Measurements from ENCODE around the gene GUCA2B. TPM values are rescaled to one million over a fixed set of nuclear protein-coding genes. Genes with fewer than 3 reads are reported as not detected.

Gene GUCA2B
- total and polyA plus RNA-seq, 2 of the 4 experiments (the other 2 are of a cell fraction) = not detected

DNA sequence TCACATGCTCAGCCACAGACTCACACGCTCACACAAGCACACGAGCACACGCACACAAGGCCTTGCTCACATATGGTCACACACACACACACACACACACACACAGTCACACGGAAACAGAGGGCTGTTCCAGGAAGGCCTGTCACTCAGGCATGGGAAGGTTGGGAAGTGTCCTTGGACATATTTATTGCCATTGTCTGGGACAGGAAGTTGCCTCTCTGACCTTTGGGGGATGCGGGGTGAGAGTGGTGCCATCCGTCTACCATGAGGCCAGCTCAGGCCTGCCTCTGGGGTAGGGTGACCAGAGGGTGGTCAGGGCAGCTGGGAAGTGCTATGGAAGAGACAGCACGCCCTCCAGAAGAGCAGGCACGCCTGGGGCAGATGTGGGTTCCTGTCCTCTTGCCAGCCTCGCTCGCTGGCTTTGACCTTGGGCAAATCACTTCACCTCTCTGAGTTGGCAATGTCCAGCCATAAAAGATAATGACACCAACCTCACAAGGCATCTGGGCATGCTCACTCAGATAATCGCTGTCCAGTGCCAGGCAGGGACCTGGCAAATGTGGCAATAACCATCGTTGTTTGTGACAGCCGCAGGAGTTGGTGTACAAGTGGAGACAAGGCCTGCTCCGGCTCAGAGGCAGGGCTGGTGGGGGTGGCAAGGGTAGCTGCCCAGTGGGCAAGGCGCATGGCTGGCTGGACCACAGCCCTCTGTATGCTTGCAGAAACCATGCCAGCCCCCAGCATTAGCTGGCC, 19.3 kb downstream of the GUCA2B start:
- 0 out of 2 replicates have a peak, but pooled peaks cover 2% of the 10 kb centered on the region for H3K9me1 ChIP-seq (ENCODE audit: insufficient read depth, low read length)
- no peak overlapping the region for H2AK9ac ChIP-seq (replicated peaks; ENCODE audit: low read depth, low read length, poor library complexity)
- no peaks in the 10 kb centered on the region for H3K9me3 ChIP-seq (ENCODE audit: control insufficient read depth, insufficient read depth, low read length)
- H3K14ac ChIP-seq (replicated peaks; ENCODE audit: low read depth, low read length) = no peak overlapping the region
- peaks cover 8% of the 10 kb centered on the region; the same call in 1 of the 2 replicates for H4K20me1 ChIP-seq (ENCODE audit: insufficient read depth, low read length)
- no peak overlapping the region for H2BK15ac ChIP-seq (ENCODE audit: low read depth, low read length)
- H3K27me3 ChIP-seq (ENCODE audit: control insufficient read depth, insufficient read depth, low read length) = no peaks in the 10 kb centered on the region
- no peak for TF ChIP-seq RAD21 (IDR thresholded peaks at IDR 0.05; ENCODE audit: low read length)
- TF ChIP-seq CHD1 (IDR thresholded peaks at IDR 0.05; ENCODE audit: low read depth, low read length) = no peak
- TF ChIP-seq RCOR1 (IDR thresholded peaks at IDR 0.05; ENCODE audit: insufficient replicate concordance, low read length) = no peak
- H2BK5ac ChIP-seq (ENCODE audit: low read depth, low read length, poor library complexity, severe bottlenecking) = no peak overlapping the region
- no peak overlapping the region for H4K8ac ChIP-seq (ENCODE audit: low read depth in 2 of 2, low read length in 2 of 2)
- ATAC-seq (ENCODE audit: low read depth) = 0 out of 2 replicates have a peak, but pooled peaks have one; percentile 3
- H3K36me3 ChIP-seq (ENCODE audit: control insufficient read depth, insufficient read depth, low read length) = peaks cover 1% of the 10 kb centered on the region; the same call in 1 of the 2 replicates
- H3K79me1 ChIP-seq (ENCODE audit: low read depth in 1 of 2, low read length in 2 of 2) = no peaks in the 10 kb centered on the region
- H3K9ac ChIP-seq (ENCODE audit: low read depth, low read length) = no peak overlapping the region
- POLR2A ChIA-PET (ENCODE audit: unreplicated experiment) = no interaction called here
- no peak overlapping the region for H3K4me2 ChIP-seq (ENCODE audit: low read depth, low read length)
- H3K18ac ChIP-seq (ENCODE audit: low read depth, low read length) = no peak overlapping the region
- no peak overlapping the region for H3K4me3 ChIP-seq (ENCODE audit: insufficient read depth, low read depth, low read length)
- no peak overlapping the region for H4K91ac ChIP-seq (ENCODE audit: insufficient read depth, low read depth, low read length)
- no peak for DNase-seq
- no peak overlapping the region for H2AK5ac ChIP-seq (ENCODE audit: low read depth, low read length)
- CTCF ChIA-PET = interaction anchor here (0.8 to 2.4 kb wide), 7 partner anchors 10 to 361 kb away, joined by 3 to 8 read pairs (median 3); no protein-coding TSS in a partner anchor
- H3K4me1 ChIP-seq (ENCODE audit: control insufficient read depth, insufficient read depth, low read length) = peaks cover 5% of the 10 kb centered on the region
- no peak overlapping the region for H2BK20ac ChIP-seq (ENCODE audit: low read depth, low read length)
- no peak overlapping the region for H3K23ac ChIP-seq (ENCODE audit: low read depth, low read length)
- no peak overlapping the region for H3K56ac ChIP-seq (ENCODE audit: extremely low read depth, insufficient read depth, low read length)
- H2BK120ac ChIP-seq (ENCODE audit: low read depth, low read length) = no peak overlapping the region
- H4K5ac ChIP-seq (ENCODE audit: low read depth, low read length) = no peak overlapping the region
- in situ Hi-C loops (cut with MboI; ENCODE audit: low sequenced_read_pairs) = no loop called here
- BruUV-seq (replicated peaks) = no TSS peak
- no peak overlapping the region for H3K27ac ChIP-seq (ENCODE audit: insufficient read depth, low read length)
- no peak overlapping the region for H2AFZ ChIP-seq (replicated peaks; ENCODE audit: low read length, poor library complexity)
- intact Hi-C loops (cut with micrococcal nuclease) = loop anchor here (1.0 to 10.0 kb wide), 2 partner anchors 482 to 598 kb away; partner anchors contain the start of gene PPIH
- WGBS, 2 experiments (ENCODE audit: extremely low coverage in 2 of 2, insufficient read length in 1 of 2) = 74% methylated on average over 5 of the region's 15 CpGs; no CpG with 5 or more reads in 1 of the 2 experiments
- dilution Hi-C loops (cut with HindIII; ENCODE audit: low sequenced_read_pairs, unreplicated experiment) = no loop called here
- H3K4ac ChIP-seq (ENCODE audit: low read depth, low read length) = no peak overlapping the region

All from IMR-90 (cell line).